Skeletal muscle satellite cell (primary cell): ENCODE measurements around the gene AKAP13.

Source experiments
- H3K27me3 ChIP-seq: 2 replicates; pipeline ENCODE4 v1.7.0; 2013; ENCODE audit warnings: low read length; ENCODE audit not compliant: control insufficient read depth, insufficient read depth
- H3K36me3 ChIP-seq: 2 replicates; pipeline ENCODE4 v1.7.0; 2013; ENCODE audit warnings: mild to moderate bottlenecking, control low read depth, low read length; ENCODE audit not compliant: insufficient read depth
- H3K4me1 ChIP-seq: 2 replicates; pipeline ENCODE4 v1.7.0; 2013; ENCODE audit warnings: low read length; ENCODE audit not compliant: control insufficient read depth, insufficient read depth
- H3K4me2 ChIP-seq: 2 replicates; pipeline ENCODE4 v1.7.0; 2013; ENCODE audit warnings: mild to moderate bottlenecking, low read length
- H3K4me3 ChIP-seq: 2 replicates; pipeline ENCODE4 v1.7.0; 2013; ENCODE audit warnings: low read length
- H3K9ac ChIP-seq: 2 replicates; pipeline ENCODE4 v1.7.0; 2013; ENCODE audit warnings: mild to moderate bottlenecking, low read depth, low read length, moderate library complexity
- H3K9me3 ChIP-seq: replicated peaks from 2 replicates; pipeline ENCODE4 v1.7.0; 2013; ENCODE audit warnings: mild to moderate bottlenecking, control low read depth, low read length

AKAP13 gene

GRCh38 chr15:85379403-85380131, 836 bp upstream of the AKAP13 start:
- Histone ChIP-seq H3K36me3 (no peaks in the 10 kb centered on the region), H3K27me3 (no peaks in the 10 kb centered on the region), H3K9ac (peak overlapping the region; percentile 73), H3K4me1 (peaks cover 12% of the 10 kb centered on the region), H3K4me3 (peak overlapping the region; percentile 83), H3K9me3 (no peaks in the 10 kb centered on the region), H3K4me2 (peak overlapping the region; percentile 93)

- H3K4me3 ChIP-seq, result peak overlapping the region; percentile 91
- no peaks in the 10 kb centered on the region for H3K27me3 ChIP-seq
- H3K9me3 ChIP-seq, result no peaks in the 10 kb centered on the region
- H3K4me1 ChIP-seq, result peaks cover 12% of the 10 kb centered on the region
- peak overlapping the region; percentile 95 for H3K4me2 ChIP-seq
- no peaks in the 10 kb centered on the region for H3K36me3 ChIP-seq
- peak overlapping the region; percentile 83 for H3K9ac ChIP-seq
These were observed 624 bp downstream of the AKAP13 start for GRCh38 chr15:85380812-85381642.

- peak overlapping the region; percentile 91 for H3K4me3 ChIP-seq
- peak overlapping the region; percentile 83 for H3K9ac ChIP-seq
- H3K36me3 ChIP-seq, result no peaks in the 10 kb centered on the region
- no peaks in the 10 kb centered on the region for H3K9me3 ChIP-seq
- H3K4me2 ChIP-seq, result peak overlapping the region; percentile 95
- no peaks in the 10 kb centered on the region for H3K27me3 ChIP-seq
- peaks cover 12% of the 10 kb centered on the region for H3K4me1 ChIP-seq
These were observed 1.7 kb downstream of the AKAP13 start for GRCh38 chr15:85381850-85382751.

- Histone ChIP-seq H3K4me3 (no peak overlapping the region), H3K4me2 (peak overlapping the region; percentile 95), H3K27me3 (no peaks in the 10 kb centered on the region)
These were observed 2.5 kb downstream of the AKAP13 start for GRCh38 chr15:85382942-85383341.

GRCh38 chr15:85383470-85384148, 3.2 kb downstream of the AKAP13 start:
- Histone ChIP-seq H3K36me3 (no peaks in the 10 kb centered on the region), H3K9ac (no peak overlapping the region), H3K27me3 (no peaks in the 10 kb centered on the region), H3K4me2 (peak overlapping the region; percentile 95), H3K9me3 (no peaks in the 10 kb centered on the region), H3K4me1 (peaks cover 16% of the 10 kb centered on the region), H3K4me3 (no peak overlapping the region)

More at GRCh38 chr15:85382942-85383341, 2.5 kb downstream of the AKAP13 start:
- Histone ChIP-seq H3K36me3 (no peaks in the 10 kb centered on the region), H3K4me1 (peaks cover 12% of the 10 kb centered on the region), H3K9ac (no peak overlapping the region), H3K9me3 (no peaks in the 10 kb centered on the region)

- H3K9me3 ChIP-seq, result no peaks in the 10 kb centered on the region
- H3K36me3 ChIP-seq, result no peaks in the 10 kb centered on the region
- no peak overlapping the region for H3K9ac ChIP-seq
- no peaks in the 10 kb centered on the region for H3K27me3 ChIP-seq
- H3K4me1 ChIP-seq, result peaks cover 22% of the 10 kb centered on the region
- H3K4me3 ChIP-seq, result no peak overlapping the region
- no peak overlapping the region for H3K4me2 ChIP-seq
These were observed 5.9 kb downstream of the AKAP13 start for GRCh38 chr15:85386261-85386660.

GRCh38 chr15:85388566-85389305, 8.3 kb downstream of the AKAP13 start:
- H3K36me3 ChIP-seq, result no peaks in the 10 kb centered on the region
- H3K4me1 ChIP-seq, result peaks cover 10% of the 10 kb centered on the region
- H3K9me3 ChIP-seq, result no peaks in the 10 kb centered on the region
- no peak overlapping the region for H3K9ac ChIP-seq
- H3K4me3 ChIP-seq, result no peak overlapping the region
- no peaks in the 10 kb centered on the region for H3K27me3 ChIP-seq
- no peak overlapping the region for H3K4me2 ChIP-seq

- H3K4me2 ChIP-seq, result no peak overlapping the region
- peaks cover 10% of the 10 kb centered on the region for H3K4me1 ChIP-seq
- no peaks in the 10 kb centered on the region for H3K9me3 ChIP-seq
- H3K4me3 ChIP-seq, result no peak overlapping the region
- no peaks in the 10 kb centered on the region for H3K27me3 ChIP-seq
- no peaks in the 10 kb centered on the region for H3K36me3 ChIP-seq
- no peak overlapping the region for H3K9ac ChIP-seq
These were observed 8.9 kb downstream of the AKAP13 start for GRCh38 chr15:85389306-85389650.

- H3K4me2 ChIP-seq, result no peak overlapping the region
- no peak overlapping the region for H3K9ac ChIP-seq
- no peaks in the 10 kb centered on the region for H3K27me3 ChIP-seq
- H3K4me1 ChIP-seq, result peaks cover 14% of the 10 kb centered on the region
- no peaks in the 10 kb centered on the region for H3K36me3 ChIP-seq
- no peaks in the 10 kb centered on the region for H3K9me3 ChIP-seq
- no peak overlapping the region for H3K4me3 ChIP-seq
These were observed 9.4 kb downstream of the AKAP13 start for GRCh38 chr15:85389772-85390171.

GRCh38 chr15:85393210-85393609, 12.8 kb downstream of the AKAP13 start:
- H3K4me1 ChIP-seq, result peaks cover 21% of the 10 kb centered on the region
- H3K9ac ChIP-seq, result no peak overlapping the region
- H3K4me2 ChIP-seq, result no peak overlapping the region
- H3K9me3 ChIP-seq, result no peaks in the 10 kb centered on the region
- no peaks in the 10 kb centered on the region for H3K27me3 ChIP-seq
- H3K36me3 ChIP-seq, result no peaks in the 10 kb centered on the region
- H3K4me3 ChIP-seq, result no peak overlapping the region
